ENCODE data around the gene ARHGAP10. TPM values are rescaled to one million over a fixed set of nuclear protein-coding genes. Genes with fewer than 3 reads are reported as not detected.

The ARHGAP10 gene
- total RNA-seq, 2 experiments from 2014 or later: 6.5 to 6.6 TPM

GRCh38 chr4:148053298-148054003 is 321.6 kb downstream of the ARHGAP10 start:
- H3K9me3 Mint-ChIP-seq: no peaks in the 10 kb centered on the region
- H3K27me3 Mint-ChIP-seq: no peaks in the 10 kb centered on the region
- H3K27ac Mint-ChIP-seq: peak overlapping the region; percentile 85
- H3K4me1 Mint-ChIP-seq: peaks cover 68% of the 10 kb centered on the region
- peak overlapping the region; percentile 63 for H3K4me3 Mint-ChIP-seq
- peaks cover 8% of the 10 kb centered on the region for H3K36me3 Mint-ChIP-seq
- POLR2A ChIA-PET: interaction anchor here (0.8 to 3.9 kb wide), 2 partner anchors 141 to 390 kb away, joined by 4 to 47 read pairs; partner anchors contain the start of gene NR3C2
- ATAC-seq (ENCODE audit: low read depth) (no peak), DNase-seq (no peak)

GRCh38 chr4:148054275-148054674 is 322.4 kb downstream of the ARHGAP10 start:
- no peak for ATAC-seq (ENCODE audit: low read depth)
- Mint-ChIP-seq H3K36me3 (peaks cover 6% of the 10 kb centered on the region), H3K4me3 (peak overlapping the region; percentile 45), H3K27ac (peak overlapping the region; percentile 85), H3K27me3 (no peaks in the 10 kb centered on the region), H3K4me1 (peaks cover 74% of the 10 kb centered on the region), H3K9me3 (no peaks in the 10 kb centered on the region)
- POLR2A ChIA-PET: interaction anchor here (1.2 to 3.9 kb wide), 2 partner anchors 13 to 389 kb away, joined by 3 to 47 read pairs; partner anchors contain the start of gene NR3C2
- DNase-seq: no peak

- peak overlapping the region; percentile 72 for H3K27ac Mint-ChIP-seq
- POLR2A ChIA-PET: interaction anchor here (1.4 to 2.8 kb wide), 2 partner anchors 10 to 387 kb away, joined by 5 to 18 read pairs; partner anchors contain the start of gene NR3C2
Observed at GRCh38 chr4:148055844-148056243, 324.0 kb downstream of the ARHGAP10 start.

GRCh38 chr4:148056879-148057278 is 325.0 kb downstream of the ARHGAP10 start:
- Mint-ChIP-seq H3K4me3 (peak overlapping the region; percentile 52), H3K9me3 (no peaks in the 10 kb centered on the region), H3K27me3 (no peaks in the 10 kb centered on the region), H3K4me1 (peaks cover 78% of the 10 kb centered on the region), H3K27ac (peak overlapping the region; percentile 53), H3K36me3 (peaks cover 4% of the 10 kb centered on the region)
- peak; percentile 77 for ATAC-seq (ENCODE audit: low read depth)
- POLR2A ChIA-PET: interaction anchor here (1.0 to 2.8 kb wide), 5 partner anchors 11 to 390 kb away, joined by 3 to 18 read pairs (median 3); partner anchors contain the start of genes NR3C2 and PRMT9
- peak; percentile 67 for DNase-seq

More at GRCh38 chr4:148055844-148056243, 324.0 kb downstream of the ARHGAP10 start:
- peaks cover 79% of the 10 kb centered on the region for H3K4me1 Mint-ChIP-seq
- no peak for ATAC-seq (ENCODE audit: low read depth)
- H3K36me3 Mint-ChIP-seq: peaks cover 4% of the 10 kb centered on the region
- no peaks in the 10 kb centered on the region for H3K27me3 Mint-ChIP-seq
- H3K4me3 Mint-ChIP-seq: peak overlapping the region; percentile 15
- no peaks in the 10 kb centered on the region for H3K9me3 Mint-ChIP-seq
- no peak for DNase-seq

- POLR2A ChIA-PET: interaction anchor here (1.0 to 2.8 kb wide), 3 partner anchors 159 to 389 kb away, joined by 3 to 18 read pairs (median 3); partner anchors contain the start of gene NR3C2
- no peak overlapping the region for H3K4me3 Mint-ChIP-seq
- H3K36me3 Mint-ChIP-seq: peaks cover 4% of the 10 kb centered on the region
- no peaks in the 10 kb centered on the region for H3K27me3 Mint-ChIP-seq
- H3K4me1 Mint-ChIP-seq: peaks cover 72% of the 10 kb centered on the region
- ATAC-seq (ENCODE audit: low read depth) (no peak), DNase-seq (no peak)
- peak overlapping the region; percentile 53 for H3K27ac Mint-ChIP-seq
- H3K9me3 Mint-ChIP-seq: no peaks in the 10 kb centered on the region
Observed at GRCh38 chr4:148057516-148057915, 325.6 kb downstream of the ARHGAP10 start.

GRCh38 chr4:148057984-148058859 is 326.3 kb downstream of the ARHGAP10 start:
- H3K36me3 Mint-ChIP-seq: peaks cover 4% of the 10 kb centered on the region
- DNase-seq: no peak
- no peak overlapping the region for H3K4me3 Mint-ChIP-seq

GRCh38 chr4:148059617-148060180 is 327.8 kb downstream of the ARHGAP10 start:
- Mint-ChIP-seq H3K4me1 (peaks cover 51% of the 10 kb centered on the region), H3K36me3 (peaks cover 1% of the 10 kb centered on the region), H3K27ac (peak overlapping the region; percentile 83), H3K9me3 (no peaks in the 10 kb centered on the region), H3K27me3 (no peaks in the 10 kb centered on the region), H3K4me3 (peak overlapping the region; percentile 79)
- POLR2A ChIA-PET: interaction anchor here (1.0 to 2.2 kb wide), 4 partner anchors 8 to 382 kb away, joined by 3 to 16 read pairs (median 6); partner anchors contain the start of genes NR3C2 and PRMT9
- no peak for ATAC-seq (ENCODE audit: low read depth)
- DNase-seq: no peak

More at GRCh38 chr4:148057984-148058859, 326.3 kb downstream of the ARHGAP10 start:
- no peaks in the 10 kb centered on the region for H3K9me3 Mint-ChIP-seq
- no peaks in the 10 kb centered on the region for H3K27me3 Mint-ChIP-seq
- no peak for ATAC-seq (ENCODE audit: low read depth)
- POLR2A ChIA-PET: interaction anchor here (2.8 kb wide), 1 partner anchor 385 kb away, joined by 18 read pairs; the partner anchor contains the start of gene NR3C2
- H3K27ac Mint-ChIP-seq: peak overlapping the region; percentile 57
- H3K4me1 Mint-ChIP-seq: peaks cover 66% of the 10 kb centered on the region

GRCh38 chr4:148060264-148061140 is 328.6 kb downstream of the ARHGAP10 start:
- DNase-seq: no peak
- Mint-ChIP-seq H3K4me3 (peak overlapping the region; percentile 81), H3K9me3 (no peaks in the 10 kb centered on the region), H3K27ac (peak overlapping the region; percentile 92), H3K4me1 (peaks cover 44% of the 10 kb centered on the region), H3K36me3 (peaks cover 5% of the 10 kb centered on the region), H3K27me3 (no peaks in the 10 kb centered on the region)
- POLR2A ChIA-PET: interaction anchor here (0.7 to 2.2 kb wide), 5 partner anchors 9 to 1308 kb away, joined by 3 to 16 read pairs (median 5); partner anchors contain the start of genes NR3C2 and PRMT9
- ATAC-seq (ENCODE audit: low read depth): peak; percentile 57

- Mint-ChIP-seq H3K36me3 (peaks cover 5% of the 10 kb centered on the region), H3K4me1 (peaks cover 39% of the 10 kb centered on the region), H3K27ac (peak overlapping the region; percentile 92), H3K27me3 (no peaks in the 10 kb centered on the region), H3K4me3 (peak overlapping the region; percentile 81), H3K9me3 (no peaks in the 10 kb centered on the region)
- ATAC-seq (ENCODE audit: low read depth) (peak; percentile 24), DNase-seq (no peak)
- POLR2A ChIA-PET: interaction anchor here (0.7 to 1.2 kb wide), 2 partner anchors 9 to 1307 kb away, joined by 3 to 5 read pairs; no protein-coding TSS in a partner anchor
Observed at GRCh38 chr4:148061141-148061481, 329.2 kb downstream of the ARHGAP10 start.

GRCh38 chr4:148061795-148062194 is 329.9 kb downstream of the ARHGAP10 start:
- Mint-ChIP-seq H3K27ac (peak overlapping the region; percentile 92), H3K4me1 (peaks cover 34% of the 10 kb centered on the region)
- POLR2A ChIA-PET: interaction anchor here (1.5 kb wide), 1 partner anchor 10 kb away, joined by 3 read pairs; no protein-coding TSS in a partner anchor

GRCh38 chr4:148062301-148062950 is 330.5 kb downstream of the ARHGAP10 start:
- no peak for ATAC-seq (ENCODE audit: low read depth)
- H3K36me3 Mint-ChIP-seq: peaks cover 5% of the 10 kb centered on the region
- no peak overlapping the region for H3K4me3 Mint-ChIP-seq
- no peaks in the 10 kb centered on the region for H3K27me3 Mint-ChIP-seq
- H3K9me3 Mint-ChIP-seq: no peaks in the 10 kb centered on the region
- no peak overlapping the region for H3K27ac Mint-ChIP-seq
- no peak for DNase-seq
- POLR2A ChIA-PET: interaction anchor here (1.5 kb wide), 1 partner anchor 11 kb away, joined by 3 read pairs; no protein-coding TSS in a partner anchor
- H3K4me1 Mint-ChIP-seq: peaks cover 29% of the 10 kb centered on the region

More at GRCh38 chr4:148061795-148062194, 329.9 kb downstream of the ARHGAP10 start:
- no peaks in the 10 kb centered on the region for H3K9me3 Mint-ChIP-seq
- H3K27me3 Mint-ChIP-seq: no peaks in the 10 kb centered on the region
- DNase-seq (no peak), ATAC-seq (ENCODE audit: low read depth) (no peak)
- peaks cover 5% of the 10 kb centered on the region for H3K36me3 Mint-ChIP-seq
- no peak overlapping the region for H3K4me3 Mint-ChIP-seq

Data from activated naive CD8-positive, alpha-beta T cell treated with anti-CD3 and anti-CD28 coated beads, Interleukin-2, amount 10 ng/mL, durations not matched to agents 7 days and 5 days (primary cell).